ENCODE data around the gene PPHLN1. TPM values are rescaled to one million over a fixed set of nuclear protein-coding genes. Genes with fewer than 3 reads are reported as not detected.

The PPHLN1 gene
- total and polyA plus RNA-seq, 4 experiments from 2014 or later = 98.0 to 160 (median 128) TPM

DNA sequence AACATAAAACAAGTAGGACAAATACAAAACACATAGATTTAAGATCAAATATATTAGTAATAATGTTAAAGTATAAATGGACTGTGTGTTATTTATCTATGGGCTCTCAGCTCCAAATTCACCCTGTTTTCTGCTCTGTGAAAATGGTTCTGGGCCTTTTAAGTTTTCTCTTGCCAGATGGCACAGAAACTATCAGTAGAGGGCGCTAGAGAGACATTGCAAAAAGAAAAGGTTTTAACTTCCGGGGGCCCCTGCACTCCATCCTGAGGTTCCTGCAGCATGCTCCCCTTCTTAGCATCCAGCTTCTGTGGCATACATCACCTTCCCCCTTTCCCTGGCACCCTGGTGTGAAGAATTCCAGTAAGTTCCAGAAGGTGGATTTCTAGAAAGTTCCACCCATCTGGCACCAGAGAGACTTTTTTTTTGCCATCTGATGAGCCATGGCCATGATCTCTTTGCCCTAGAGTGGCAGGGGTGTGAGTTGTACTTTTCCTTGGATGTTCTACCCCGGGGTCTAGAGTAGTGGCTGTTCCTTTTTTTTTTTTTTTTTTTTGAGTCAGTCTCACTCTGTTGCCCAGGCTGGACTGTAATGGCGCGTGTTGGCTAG lies 29.4 kb upstream of the PPHLN1 start:
- intact Hi-C loops (cut with micrococcal nuclease) = no loop called here
- Mint-ChIP-seq H3K4me3 (no peak overlapping the region), H3K27me3 (no peaks in the 10 kb centered on the region), H3K9me3 (no peaks in the 10 kb centered on the region), H3K27ac (no peak overlapping the region), H3K4me1 (peaks cover 8 to 18% (median 14%) of the 10 kb centered on the region in 4 donors), H3K36me3 (no peaks in the 10 kb centered on the region)
- H3K27ac ChIP-seq (ENCODE audit: low read depth, low read length) = no peak overlapping the region
- no peak overlapping the region for H3K4me3 ChIP-seq (ENCODE audit: low read length in 2 of 2)
- DNase-seq = no peak
- CTCF ChIA-PET (ENCODE audit: partially characterized antibody) = interaction anchor here (0.6 to 1.1 kb wide), 3 partner anchors 43 to 159 kb away, joined by 3 to 4 read pairs (median 3); no protein-coding TSS in a partner anchor
- H3K9me3 ChIP-seq (ENCODE audit: control insufficient read depth in 1 of 2, low read length in 2 of 2) = no peaks in the 10 kb centered on the region
- POLR2A ChIA-PET (ENCODE audit: partially characterized antibody) = no interaction called here
- no peaks in the 10 kb centered on the region for H3K27me3 ChIP-seq (ENCODE audit: insufficient read depth, low read length)
- H3K4me1 ChIP-seq (ENCODE audit: insufficient read depth, low read length) = no peaks in the 10 kb centered on the region
- H3K36me3 ChIP-seq (ENCODE audit: insufficient read depth, low read length) = no peaks in the 10 kb centered on the region

DNA sequence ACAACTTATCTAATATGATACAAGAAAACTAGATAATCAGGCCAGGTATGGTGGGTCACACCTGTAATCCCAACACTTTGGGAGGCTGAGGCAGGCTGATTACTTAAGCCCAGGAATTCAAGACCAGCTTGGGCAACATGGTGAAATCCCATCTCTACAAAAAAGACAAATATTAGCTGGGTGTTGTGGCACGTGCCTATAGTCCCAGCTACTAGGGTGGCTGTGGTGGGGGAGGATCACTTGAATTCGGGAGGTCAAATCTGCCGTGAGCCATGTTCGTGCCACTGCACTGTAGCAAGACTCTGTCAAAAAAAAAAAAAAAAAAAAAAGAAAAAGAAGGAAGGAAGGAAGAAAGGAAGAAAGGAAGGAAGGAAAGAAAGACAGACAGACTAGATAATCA lies 27.1 kb upstream of the PPHLN1 start:
- H3K27me3 Mint-ChIP-seq = no peaks in the 10 kb centered on the region
- no peak overlapping the region for H3K27ac ChIP-seq (ENCODE audit: low read depth, low read length)
- peaks cover 8 to 18% (median 15%) of the 10 kb centered on the region in 4 donors for H3K4me1 Mint-ChIP-seq
- H3K4me3 Mint-ChIP-seq = peak overlapping the region in 2 of 8 donors; percentile 17 to 68
- H3K9me3 Mint-ChIP-seq = no peaks in the 10 kb centered on the region
- no peaks in the 10 kb centered on the region for H3K27me3 ChIP-seq (ENCODE audit: insufficient read depth, low read length)
- no peaks in the 10 kb centered on the region for H3K36me3 Mint-ChIP-seq
- H3K27ac Mint-ChIP-seq = no peak overlapping the region
- no peaks in the 10 kb centered on the region for H3K4me1 ChIP-seq (ENCODE audit: insufficient read depth, low read length)
- ChIA-PET CTCF (ENCODE audit: partially characterized antibody) (interaction anchor here (0.7 to 1.5 kb wide), 3 partner anchors 29 to 275 kb away, joined by 3 read pairs; no protein-coding TSS in a partner anchor), POLR2A (ENCODE audit: partially characterized antibody) (interaction anchor here (0.6 kb wide), 1 partner anchor 583 kb away, joined by 3 read pairs; no protein-coding TSS in a partner anchor)
- no peaks in the 10 kb centered on the region for H3K9me3 ChIP-seq (ENCODE audit: control insufficient read depth in 1 of 2, low read length in 2 of 2)
- H3K36me3 ChIP-seq (ENCODE audit: insufficient read depth, low read length) = no peaks in the 10 kb centered on the region
- DNase-seq = no peak
- intact Hi-C loops (cut with micrococcal nuclease) = no loop called here
- H3K4me3 ChIP-seq (ENCODE audit: low read length in 2 of 2) = no peak overlapping the region

- H3K4me1 ChIP-seq (ENCODE audit: insufficient read depth, low read length) = no peaks in the 10 kb centered on the region
- H3K27me3 ChIP-seq (ENCODE audit: insufficient read depth, low read length) = no peaks in the 10 kb centered on the region
- H3K4me3 Mint-ChIP-seq = peak overlapping the region; percentile 11 to 81 (median 70)
- no peaks in the 10 kb centered on the region for H3K36me3 ChIP-seq (ENCODE audit: insufficient read depth, low read length)
- ChIA-PET POLR2A (ENCODE audit: partially characterized antibody) (interaction anchor here (0.6 kb wide), 1 partner anchor 583 kb away, joined by 3 read pairs; no protein-coding TSS in a partner anchor), CTCF (ENCODE audit: partially characterized antibody) (interaction anchor here (0.7 kb wide), 2 partner anchors 30 to 276 kb away, joined by 3 read pairs; no protein-coding TSS in a partner anchor)
- H3K27ac Mint-ChIP-seq = peak overlapping the region in 5 of 7 donors; percentile 39 to 84 (median 67)
- H3K9me3 ChIP-seq (ENCODE audit: control insufficient read depth in 1 of 2, low read length in 2 of 2) = no peaks in the 10 kb centered on the region
- intact Hi-C loops (cut with micrococcal nuclease) = no loop called here
- H3K4me1 Mint-ChIP-seq = peaks cover 8 to 18% (median 15%) of the 10 kb centered on the region in 4 donors
- no peak overlapping the region for H3K27ac ChIP-seq (ENCODE audit: low read depth, low read length)
- no peak overlapping the region for H3K4me3 ChIP-seq (ENCODE audit: low read length in 2 of 2)
- H3K27me3 Mint-ChIP-seq = no peaks in the 10 kb centered on the region
- H3K36me3 Mint-ChIP-seq = no peaks in the 10 kb centered on the region
- peak in 3 of 5 donors; percentile 4 to 75 (median 6) for DNase-seq
- H3K9me3 Mint-ChIP-seq = no peaks in the 10 kb centered on the region
These were observed 26.3 kb upstream of the PPHLN1 start for GRCh38 chr12:42299392-42300308.

- no peak overlapping the region for H3K4me3 ChIP-seq (ENCODE audit: low read length in 2 of 2)
- H3K27me3 ChIP-seq (ENCODE audit: insufficient read depth, low read length) = no peaks in the 10 kb centered on the region
- DNase-seq = no peak
- H3K4me1 ChIP-seq (ENCODE audit: insufficient read depth, low read length) = no peaks in the 10 kb centered on the region
- no peak overlapping the region for H3K27ac ChIP-seq (ENCODE audit: low read depth, low read length)
- no peaks in the 10 kb centered on the region for H3K27me3 Mint-ChIP-seq
- H3K36me3 ChIP-seq (ENCODE audit: insufficient read depth, low read length) = no peaks in the 10 kb centered on the region
- ChIA-PET CTCF (ENCODE audit: partially characterized antibody) (no interaction called here), POLR2A (ENCODE audit: partially characterized antibody) (no interaction called here)
- H3K4me1 Mint-ChIP-seq = peaks cover 0 to 1% (median 0%) of the 10 kb centered on the region in 4 donors
- H3K9me3 Mint-ChIP-seq = no peaks in the 10 kb centered on the region
- intact Hi-C loops (cut with micrococcal nuclease) = no loop called here
- H3K36me3 Mint-ChIP-seq = no peaks in the 10 kb centered on the region
- no peaks in the 10 kb centered on the region for H3K9me3 ChIP-seq (ENCODE audit: control insufficient read depth in 1 of 2, low read length in 2 of 2)
- no peak overlapping the region for H3K4me3 Mint-ChIP-seq
- no peak overlapping the region for H3K27ac Mint-ChIP-seq
These were observed 19.7 kb upstream of the PPHLN1 start for GRCh38 chr12:42306297-42306696.

DNA sequence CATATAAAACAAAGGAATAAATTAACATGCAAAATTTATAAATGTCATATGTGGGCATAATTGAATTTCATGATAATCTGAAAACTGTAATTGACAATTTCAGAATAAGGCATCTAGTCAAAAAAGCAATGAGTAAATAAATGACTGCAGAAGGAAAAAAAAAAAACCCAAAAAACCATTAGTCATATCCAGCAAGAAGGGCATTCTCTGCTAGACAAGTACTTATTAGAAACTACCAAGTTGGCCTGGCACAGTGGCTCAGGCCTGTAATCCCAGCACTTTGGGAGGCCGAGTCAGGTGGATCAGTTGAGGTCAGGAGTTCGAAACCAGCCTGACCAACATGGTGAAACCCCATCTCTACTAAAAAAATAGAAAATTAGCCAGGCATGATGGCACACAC lies 17.6 kb upstream of the PPHLN1 start:
- Histone ChIP-seq H3K36me3 (ENCODE audit: insufficient read depth, low read length) (peaks cover 3% of the 10 kb centered on the region), H3K4me1 (ENCODE audit: insufficient read depth, low read length) (no peaks in the 10 kb centered on the region), H3K4me3 (ENCODE audit: low read length in 2 of 2) (no peak overlapping the region), H3K27ac (ENCODE audit: low read depth, low read length) (no peak overlapping the region), H3K27me3 (ENCODE audit: insufficient read depth, low read length) (no peaks in the 10 kb centered on the region), H3K9me3 (ENCODE audit: control insufficient read depth in 1 of 2, low read length in 2 of 2) (no peaks in the 10 kb centered on the region)
- Mint-ChIP-seq H3K36me3 (peaks cover 6 to 7% of the 10 kb centered on the region in 2 donors), H3K27me3 (no peaks in the 10 kb centered on the region), H3K27ac (no peak overlapping the region), H3K4me3 (no peak overlapping the region), H3K4me1 (no peaks in the 10 kb centered on the region), H3K9me3 (no peaks in the 10 kb centered on the region)
- intact Hi-C loops (cut with micrococcal nuclease) = no loop called here
- no peak for DNase-seq
- POLR2A ChIA-PET (ENCODE audit: partially characterized antibody) = no interaction called here
- CTCF ChIA-PET (ENCODE audit: partially characterized antibody) = no interaction called here

DNA sequence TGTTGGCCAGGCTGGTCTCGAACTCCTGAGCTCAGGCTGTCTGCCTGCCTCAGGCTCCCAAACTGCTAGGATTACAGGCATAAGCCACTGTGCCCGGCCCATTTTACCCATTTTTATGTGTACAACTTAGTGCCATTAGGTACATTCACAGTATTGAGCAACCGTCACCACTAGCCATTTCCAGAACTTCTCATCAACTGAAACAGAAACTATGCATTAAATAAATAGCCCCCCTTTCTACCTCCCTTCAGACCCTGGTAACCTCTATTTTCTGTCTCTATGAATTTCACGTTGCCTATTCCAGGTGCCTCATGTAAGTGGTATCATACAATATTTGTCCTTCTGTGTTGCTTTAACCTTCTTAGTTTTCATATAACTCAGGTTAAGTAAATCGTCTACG lies 16.0 kb upstream of the PPHLN1 start:
- no peak overlapping the region for H3K27ac Mint-ChIP-seq
- ChIA-PET POLR2A (ENCODE audit: partially characterized antibody) (no interaction called here), CTCF (ENCODE audit: partially characterized antibody) (no interaction called here)
- H3K4me3 Mint-ChIP-seq = no peak overlapping the region
- DNase-seq = no peak
- Histone ChIP-seq H3K27me3 (ENCODE audit: insufficient read depth, low read length) (no peaks in the 10 kb centered on the region), H3K36me3 (ENCODE audit: insufficient read depth, low read length) (peaks cover 6% of the 10 kb centered on the region), H3K4me3 (ENCODE audit: low read length in 2 of 2) (no peak overlapping the region), H3K9me3 (ENCODE audit: control insufficient read depth in 1 of 2, low read length in 2 of 2) (no peaks in the 10 kb centered on the region), H3K27ac (ENCODE audit: low read depth, low read length) (no peak overlapping the region), H3K4me1 (ENCODE audit: insufficient read depth, low read length) (no peaks in the 10 kb centered on the region)
- H3K4me1 Mint-ChIP-seq = peaks cover 0 to 1% (median 0%) of the 10 kb centered on the region in 4 donors
- peaks cover 12% of the 10 kb centered on the region in 2 donors for H3K36me3 Mint-ChIP-seq
- no peaks in the 10 kb centered on the region for H3K27me3 Mint-ChIP-seq
- H3K9me3 Mint-ChIP-seq = no peaks in the 10 kb centered on the region
- intact Hi-C loops (cut with micrococcal nuclease) = no loop called here

DNA sequence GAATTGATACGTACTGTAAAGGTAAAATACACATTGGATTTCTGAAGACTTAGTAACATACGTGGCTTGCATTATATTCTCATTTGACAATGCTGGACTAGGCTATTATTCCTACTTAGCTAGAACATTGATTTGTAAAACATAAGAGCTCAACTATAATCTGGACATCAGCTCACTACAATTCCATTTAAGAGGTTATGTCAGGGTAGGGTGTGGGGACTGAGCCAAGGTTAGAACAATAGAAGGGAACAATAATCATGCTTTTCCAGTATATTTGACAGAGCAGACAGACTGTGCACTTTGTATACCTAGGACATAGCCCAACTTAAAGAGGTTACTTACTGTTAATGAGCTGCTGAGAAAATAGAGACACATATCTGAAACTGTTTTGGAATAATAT lies 10.9 kb upstream of the PPHLN1 start:
- no peak overlapping the region for H3K4me3 Mint-ChIP-seq
- ChIA-PET CTCF (ENCODE audit: partially characterized antibody) (no interaction called here), POLR2A (ENCODE audit: partially characterized antibody) (no interaction called here)
- H3K27me3 Mint-ChIP-seq = no peaks in the 10 kb centered on the region
- peaks cover 28 to 30% of the 10 kb centered on the region in 2 donors for H3K36me3 Mint-ChIP-seq
- Histone ChIP-seq H3K36me3 (ENCODE audit: insufficient read depth, low read length) (peaks cover 17% of the 10 kb centered on the region), H3K4me3 (ENCODE audit: low read length in 2 of 2) (no peak overlapping the region), H3K27ac (ENCODE audit: low read depth, low read length) (no peak overlapping the region), H3K9me3 (ENCODE audit: control insufficient read depth in 1 of 2, low read length in 2 of 2) (no peaks in the 10 kb centered on the region), H3K27me3 (ENCODE audit: insufficient read depth, low read length) (no peaks in the 10 kb centered on the region), H3K4me1 (ENCODE audit: insufficient read depth, low read length) (no peaks in the 10 kb centered on the region)
- peaks cover 0 to 1% (median 0%) of the 10 kb centered on the region in 4 donors for H3K4me1 Mint-ChIP-seq
- intact Hi-C loops (cut with micrococcal nuclease) = no loop called here
- DNase-seq = no peak
- no peak overlapping the region for H3K27ac Mint-ChIP-seq
- no peaks in the 10 kb centered on the region for H3K9me3 Mint-ChIP-seq
